GM10266 (cell line): ENCODE data around the gene GLI1.
"Not testable (repeated sequence)": the region's sequence is repeated elsewhere in the genome, so short reads cannot be mapped to it uniquely, and the experiment has no call there.

Source experiments
- DNase-seq: peaks from one replicate; pipeline ENCODE4 v3.0.0; 2012; ENCODE audit errors: extremely low spot score
- CTCF ChIP-seq: IDR thresholded peaks from 2 replicates; pipeline ENCODE4 v1.5.1; 2012; ENCODE audit warnings: mild to moderate bottlenecking, low read depth; ENCODE audit not compliant: control insufficient read depth, insufficient read depth; ENCODE audit errors: missing control alignments

GLI1 gene

GRCh38 chr12:57496822-57497221, 37.2 kb downstream of the GLI1 start:
- no peak for DNase-seq
- no peak for TF ChIP-seq CTCF

GRCh38 chr12:57497223-57498131, 37.9 kb downstream of the GLI1 start:
- no peak for TF ChIP-seq CTCF

GRCh38 chr12:57498132-57498502, 38.5 kb downstream of the GLI1 start:
- DNase-seq = no peak
- no peak for TF ChIP-seq CTCF

More at GRCh38 chr12:57497223-57498131, 37.9 kb downstream of the GLI1 start:
- no peak for DNase-seq

- DNase-seq = no peak
- TF ChIP-seq CTCF = no peak
Measured at GRCh38 chr12:57498571-57498970, 39.0 kb downstream of the GLI1 start.

- no peak for TF ChIP-seq CTCF
- DNase-seq = no peak
Measured at GRCh38 chr12:57500213-57500612, 40.6 kb downstream of the GLI1 start.

GRCh38 chr12:57502311-57502969, 42.9 kb downstream of the GLI1 start:
- not testable (repeated sequence) for DNase-seq

GRCh38 chr12:57506541-57506940, 47.0 kb downstream of the GLI1 start:
- not testable (repeated sequence) for DNase-seq

- not testable (repeated sequence) for DNase-seq
Measured at GRCh38 chr12:57507796-57508195, 48.2 kb downstream of the GLI1 start.
